ENCODE results near the gene EPC1. TPM values are rescaled to one million over a fixed set of nuclear protein-coding genes. Genes with fewer than 3 reads are reported as not detected.

Gene EPC1
- 9.7 and 10.4 TPM in 2 replicates for total RNA-seq

DNA sequence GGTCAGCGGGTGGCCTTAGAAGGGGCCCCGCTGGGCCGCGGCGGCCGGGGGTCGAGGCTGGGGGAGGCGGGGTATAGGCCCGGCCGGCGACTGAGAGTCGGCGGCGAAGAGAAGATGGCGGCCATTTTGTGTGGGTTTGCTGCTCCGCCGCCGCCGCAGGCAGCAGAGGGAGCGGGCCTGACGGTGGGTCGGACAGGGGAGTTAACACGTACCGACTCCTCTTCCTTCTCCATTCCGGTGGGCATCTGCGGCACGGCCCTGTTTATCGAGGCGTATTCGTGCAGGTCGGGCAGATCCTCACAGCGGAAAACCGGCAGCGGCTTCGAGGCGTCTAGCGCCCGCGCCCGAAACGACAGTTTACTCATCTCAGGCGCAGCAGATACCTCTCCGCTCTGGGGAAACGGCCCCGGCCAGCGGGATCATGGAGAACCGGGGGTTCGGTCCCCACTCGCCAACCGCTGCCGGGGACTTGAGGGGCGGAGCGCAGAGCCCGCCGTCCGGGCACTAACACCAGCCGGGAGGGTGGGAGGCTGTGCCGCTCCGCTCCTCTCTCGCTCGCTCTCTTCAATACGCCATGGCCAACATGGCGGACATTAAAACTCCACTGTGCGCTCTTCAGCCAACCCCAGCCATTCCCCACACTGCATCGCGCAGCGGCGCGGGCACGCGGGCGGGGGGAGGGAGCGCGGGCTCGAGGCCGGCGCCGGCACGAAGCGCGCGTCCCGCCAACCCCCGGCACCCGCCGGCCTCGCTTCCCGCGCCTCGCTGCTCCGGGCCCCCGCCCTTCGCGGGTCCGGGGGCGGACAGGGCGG lies at the start of gene EPC1:
TSS of gene EPC1 (minus strand) at position 608 of the 812 bp plus-strand sequence. CDS start at position 365, 243 bp downstream.

Other genes with a start within 250 kb of the EPC1 start
- 1.8 and 3.4 TPM in 2 replicates for gene CCDC7, start 99.0 kb upstream of the EPC1 start, total RNA-seq